Left lung (tissue), 10 donors: ENCODE measurements around the gene SORL1. TPM values are rescaled to one million over a fixed set of nuclear protein-coding genes. Genes with fewer than 3 reads are reported as not detected.

Source experiments
- ATAC-seq: fragments of 200-7000 bp; cut with Tn5 transposase; one replicate; pipeline ENCODE4 v1.9.1; 2020; ENCODE audit warnings: moderate library complexity
- DNase-seq, 4 donors: peaks; one replicate each; pipeline ENCODE4 v3.0.0-alpha.2; 2013 to 2020
- H3K27ac ChIP-seq, 2 donors: fragments of 200-600 bp; sonication (generic) in 1 of 2; one replicate each; pipeline versions ENCODE4 v1.5.0 to v1.8.0; 2020 to 2021
- H3K27me3 ChIP-seq, 2 donors: fragments of 200-600 bp; sonication (generic) in 1 of 2; one replicate each; pipeline versions ENCODE4 v1.5.0 to v1.8.0; 2020 to 2021
- H3K36me3 ChIP-seq, 2 donors: fragments of 200-600 bp; sonication (generic) in 1 of 2; one replicate each; pipeline versions ENCODE4 v1.5.0 to v1.8.0; 2020 to 2021
- H3K4me1 ChIP-seq, 2 donors: fragments of 200-600 bp; one replicate each; pipeline ENCODE4 v1.8.0; 2021
- H3K4me3 ChIP-seq, 2 donors: fragments of 200-600 bp; sonication (generic) in 1 of 2; one replicate each; pipeline versions ENCODE4 v1.5.0 to v1.8.0; 2020 to 2021; ENCODE audit warnings: mild to moderate bottlenecking in 1 of 2
- H3K9me3 ChIP-seq, 2 donors: fragments of 200-600 bp; sonication (generic) in 1 of 2; one replicate each; pipeline versions ENCODE4 v1.5.0 to v1.8.0; 2020 to 2021
- CTCF ChIP-seq, 2 donors: fragments of 200-600 bp; sonication (generic) in 1 of 2; IDR thresholded peaks; one replicate each; pipeline versions ENCODE4 v1.5.0 to v1.8.0; 2021; ENCODE audit warnings: antibody characterized with exemption in 2 of 2
- intact Hi-C, 2 donors: fragments of 100-400 bp; cut with DNase I; formaldehyde crosslinking; loops; one replicate each; pipeline versions ENCODE4 v1.11.2 to v1.14.2; 2022
- polyA plus RNA-seq, 6 donors: library from polyadenylated mRNA; unstranded; fragments of 120-200 nt; gene quantifications; one replicate each; pipeline ENCODE4 v1.2.1, GENCODE V29; 2013; ENCODE audit not compliant: insufficient read length in 6 of 6
- total RNA-seq, 2 donors: library from RNA; stranded (reverse); fragmentation: NEBNext Ultra II Directional; extraction: Animal tissue kit (Norgen Biotek cat#: 25700); gene quantifications; one replicate each; pipeline ENCODE4 v1.2.1, GENCODE V29; 2021
- donor health status: DM: no; HTN: yes; CAD: no.
- donor health status: DM: no; HTN: no; CAD: no.

Gene SORL1
- total and polyA plus RNA-seq, 8 donors = 29.8 to 114 (median 33.4) TPM

- Histone ChIP-seq H3K9me3 (no peaks in the 10 kb centered on the region), H3K36me3 (no peaks in the 10 kb centered on the region), H3K27me3 (no peaks in the 10 kb centered on the region), H3K4me1 (peaks cover 0 to 20% of the 10 kb centered on the region in 2 donors), H3K27ac (no peak overlapping the region), H3K4me3 (no peak overlapping the region)
- no peak for TF ChIP-seq CTCF (IDR thresholded peaks at IDR 0.05)
- intact Hi-C loops = no loop called here
- no peak for ATAC-seq
- DNase-seq = no peak
Observed at GRCh38 chr11:121654259-121654842, 202.2 kb downstream of the SORL1 start.

GRCh38 chr11:121654843-121655536, 202.9 kb downstream of the SORL1 start:
- H3K36me3 ChIP-seq = no peaks in the 10 kb centered on the region
- intact Hi-C loops = loop anchor here in 1 of 2 donors (5.0 kb wide), 1 partner anchor 552 kb away; no protein-coding TSS in a partner anchor
- peak in 1 of 4 donors; percentile 23 for DNase-seq
- peaks cover 0 to 20% of the 10 kb centered on the region in 2 donors for H3K4me1 ChIP-seq
- peak overlapping the region; percentile 19 to 39 for H3K4me3 ChIP-seq
- no peaks in the 10 kb centered on the region for H3K27me3 ChIP-seq
- no peaks in the 10 kb centered on the region for H3K9me3 ChIP-seq
- peak overlapping the region; percentile 72 to 87 for H3K27ac ChIP-seq
- ATAC-seq = peak; percentile 12
- no peak for TF ChIP-seq CTCF (IDR thresholded peaks at IDR 0.05)

GRCh38 chr11:121655537-121656327, 203.6 kb downstream of the SORL1 start:
- H3K36me3 ChIP-seq = no peaks in the 10 kb centered on the region
- peak; percentile 98 for ATAC-seq
- peak overlapping the region; percentile 19 to 39 for H3K4me3 ChIP-seq
- DNase-seq = peak; percentile 88 to 95 (median 91)
- H3K27ac ChIP-seq = peak overlapping the region; percentile 72 to 87
- TF ChIP-seq CTCF (IDR thresholded peaks at IDR 0.05) = peak; percentile 73 to 75
- no peaks in the 10 kb centered on the region for H3K9me3 ChIP-seq
- intact Hi-C loops = loop anchor here in 1 of 2 donors (5.0 kb wide), 1 partner anchor 552 kb away; no protein-coding TSS in a partner anchor
- H3K27me3 ChIP-seq = no peaks in the 10 kb centered on the region
- H3K4me1 ChIP-seq = peaks cover 0 to 20% of the 10 kb centered on the region in 2 donors

GRCh38 chr11:121656328-121657090, 204.4 kb downstream of the SORL1 start:
- peak overlapping the region; percentile 72 to 87 for H3K27ac ChIP-seq
- no peak for ATAC-seq
- H3K4me3 ChIP-seq = peak overlapping the region; percentile 19 to 39
- DNase-seq = no peak
- peaks cover 0 to 20% of the 10 kb centered on the region in 2 donors for H3K4me1 ChIP-seq
- no peaks in the 10 kb centered on the region for H3K27me3 ChIP-seq
- intact Hi-C loops = loop anchor here in 1 of 2 donors (5.0 kb wide), 1 partner anchor 551 kb away; no protein-coding TSS in a partner anchor
- no peaks in the 10 kb centered on the region for H3K36me3 ChIP-seq
- no peak for TF ChIP-seq CTCF (IDR thresholded peaks at IDR 0.05)
- no peaks in the 10 kb centered on the region for H3K9me3 ChIP-seq
